GM20000 (cell line): ENCODE measurements around the gene PKIG.
A peak's percentile ranks its signal among the peaks of the same experiment; 100 is the strongest.
"Not testable (repeated sequence)": the region's sequence is repeated elsewhere in the genome, so short reads cannot be mapped to it uniquely, and the experiment has no call there.

Source experiments
- DNase-seq: peaks from one replicate; pipeline ENCODE4 v3.0.0; 2012; ENCODE audit warnings: low spot score
- TF ChIP-seq, protein P1 (sequence below): IDR thresholded peaks from 2 replicates; pipeline ENCODE4 v1.5.1; 2012; ENCODE audit warnings: mild to moderate bottlenecking, control low read depth; ENCODE audit errors: extremely low read depth, missing control alignments

The PKIG gene

DNA sequence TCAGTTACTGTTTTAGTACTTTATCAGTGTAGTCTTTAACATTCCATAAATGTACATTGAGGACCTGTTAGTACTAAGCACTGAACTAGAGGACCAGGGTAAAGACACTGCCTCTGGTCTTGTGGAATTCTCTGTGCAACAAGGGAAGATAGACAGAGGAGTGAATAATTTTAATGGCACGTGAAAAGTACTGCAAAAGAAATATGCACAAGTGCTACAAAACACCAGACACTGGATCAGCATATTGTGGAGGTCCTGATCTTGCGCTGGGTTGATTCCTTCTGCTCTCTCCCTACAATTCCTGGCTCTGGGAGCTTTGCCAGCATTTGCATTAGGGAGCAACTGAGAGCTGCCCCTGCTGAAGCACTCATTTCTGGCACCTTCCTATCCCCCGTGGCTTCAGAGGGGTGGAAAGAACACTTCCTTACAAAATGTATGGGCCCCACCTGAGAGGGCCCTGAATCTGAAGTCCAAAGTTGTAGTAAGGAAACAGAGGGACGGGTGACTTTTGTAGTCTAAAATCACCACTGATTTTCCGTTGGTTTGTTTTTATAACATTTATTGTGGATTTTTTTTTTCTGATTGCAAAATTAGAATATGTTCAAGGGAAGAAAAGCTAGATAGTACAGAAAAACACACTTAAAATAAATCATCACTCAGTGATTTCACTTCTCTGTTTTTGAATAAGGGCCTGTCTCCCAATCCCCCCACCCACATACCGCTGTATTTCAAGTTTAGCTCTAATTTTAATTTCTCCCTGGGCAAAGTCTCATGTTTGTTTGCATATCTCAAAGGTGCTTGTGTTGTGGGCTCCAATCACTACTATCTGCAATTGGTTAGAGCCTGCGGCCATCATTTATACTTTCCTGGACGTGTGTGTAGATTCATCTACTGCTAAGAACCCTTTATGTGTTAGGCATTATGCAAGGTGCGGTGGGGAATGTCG is 4.9 kb downstream of the PKIG start:
- TF ChIP-seq, protein P1, sequence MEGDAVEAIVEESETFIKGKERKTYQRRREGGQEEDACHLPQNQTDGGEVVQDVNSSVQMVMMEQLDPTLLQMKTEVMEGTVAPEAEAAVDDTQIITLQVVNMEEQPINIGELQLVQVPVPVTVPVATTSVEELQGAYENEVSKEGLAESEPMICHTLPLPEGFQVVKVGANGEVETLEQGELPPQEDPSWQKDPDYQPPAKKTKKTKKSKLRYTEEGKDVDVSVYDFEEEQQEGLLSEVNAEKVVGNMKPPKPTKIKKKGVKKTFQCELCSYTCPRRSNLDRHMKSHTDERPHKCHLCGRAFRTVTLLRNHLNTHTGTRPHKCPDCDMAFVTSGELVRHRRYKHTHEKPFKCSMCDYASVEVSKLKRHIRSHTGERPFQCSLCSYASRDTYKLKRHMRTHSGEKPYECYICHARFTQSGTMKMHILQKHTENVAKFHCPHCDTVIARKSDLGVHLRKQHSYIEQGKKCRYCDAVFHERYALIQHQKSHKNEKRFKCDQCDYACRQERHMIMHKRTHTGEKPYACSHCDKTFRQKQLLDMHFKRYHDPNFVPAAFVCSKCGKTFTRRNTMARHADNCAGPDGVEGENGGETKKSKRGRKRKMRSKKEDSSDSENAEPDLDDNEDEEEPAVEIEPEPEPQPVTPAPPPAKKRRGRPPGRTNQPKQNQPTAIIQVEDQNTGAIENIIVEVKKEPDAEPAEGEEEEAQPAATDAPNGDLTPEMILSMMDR = no peak
- DNase-seq = no peak

DNA sequence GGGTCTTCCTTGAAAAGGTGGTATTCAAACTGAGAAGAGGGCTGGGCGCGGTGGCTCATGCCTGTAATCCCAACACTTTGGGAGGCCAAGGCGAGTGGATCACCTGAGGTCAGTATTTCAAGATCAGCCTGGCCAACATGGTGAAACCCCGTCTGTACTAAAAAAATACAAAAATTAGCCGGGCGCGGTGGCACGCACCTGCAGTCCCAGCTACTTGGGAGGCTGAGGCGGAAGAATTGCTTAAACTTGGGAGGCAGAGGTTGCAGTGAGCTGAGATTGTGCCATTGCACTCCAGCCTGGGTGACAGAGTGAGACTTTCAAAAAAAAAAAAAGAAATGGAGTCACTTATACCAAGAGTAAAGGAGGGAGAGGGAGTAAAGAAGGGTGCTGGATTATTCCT is 5.9 kb downstream of the PKIG start:
- DNase-seq = not testable (repeated sequence)

DNA sequence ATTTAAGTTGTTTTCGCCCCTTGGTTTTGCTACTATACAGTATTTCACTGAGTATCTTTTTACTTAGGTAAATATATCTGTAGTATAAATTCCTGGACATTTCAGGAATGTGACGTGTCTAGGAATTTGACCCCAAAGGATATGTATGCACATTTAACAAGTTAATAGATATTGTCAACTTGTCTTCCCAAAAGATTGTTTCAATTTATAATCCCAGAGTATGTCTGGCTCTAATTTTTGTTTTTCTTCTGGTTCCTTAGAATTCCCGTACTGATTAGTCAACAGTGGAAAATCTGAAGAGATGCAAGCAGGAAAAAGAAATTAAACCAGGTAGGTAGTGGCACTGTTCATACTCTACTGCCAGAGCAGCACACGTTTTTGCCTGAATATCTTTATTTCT is 7.2 kb downstream of the PKIG start:
- no peak for DNase-seq
- TF ChIP-seq, protein P1 = no peak

DNA sequence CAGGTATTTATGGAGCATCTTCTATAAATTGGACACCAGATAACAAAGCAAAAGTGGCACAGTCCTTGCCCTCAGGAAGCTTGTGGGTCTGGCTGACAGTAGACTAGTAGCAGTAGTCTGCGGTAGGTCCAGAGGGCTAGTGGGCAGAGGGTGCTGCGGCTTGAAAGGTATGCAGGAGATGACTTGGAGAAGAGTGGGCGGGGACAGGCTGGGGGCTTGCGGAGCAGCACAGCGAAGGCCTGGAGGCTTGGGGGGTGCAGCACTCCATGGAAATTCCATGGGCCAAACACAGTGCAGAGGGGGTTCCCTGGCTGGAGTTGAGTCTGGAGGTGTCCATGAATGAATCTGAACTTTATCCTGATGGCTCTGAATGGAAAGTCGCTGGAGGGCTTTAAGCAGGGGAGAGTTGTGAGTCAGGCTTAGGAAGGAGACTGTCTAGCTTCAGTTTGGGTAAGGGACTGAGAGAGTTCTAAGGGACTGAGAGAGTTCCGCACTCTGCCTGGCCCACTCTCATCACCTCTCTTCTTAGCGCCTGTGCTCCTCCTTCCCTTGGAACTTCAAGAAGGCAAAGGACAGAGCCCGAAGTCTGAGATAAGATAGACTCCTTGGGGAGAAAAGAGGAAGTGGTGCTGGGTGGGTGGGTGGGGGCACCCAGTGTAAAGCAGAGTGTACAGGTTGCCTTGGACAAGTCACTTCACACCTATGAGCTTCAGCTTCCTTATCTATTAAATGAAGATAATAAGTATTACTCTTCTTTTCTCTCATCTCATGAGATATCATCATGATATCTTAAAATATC is 8.8 kb downstream of the PKIG start:
- no peak for DNase-seq
- TF ChIP-seq, protein P1 = no peak

DNA sequence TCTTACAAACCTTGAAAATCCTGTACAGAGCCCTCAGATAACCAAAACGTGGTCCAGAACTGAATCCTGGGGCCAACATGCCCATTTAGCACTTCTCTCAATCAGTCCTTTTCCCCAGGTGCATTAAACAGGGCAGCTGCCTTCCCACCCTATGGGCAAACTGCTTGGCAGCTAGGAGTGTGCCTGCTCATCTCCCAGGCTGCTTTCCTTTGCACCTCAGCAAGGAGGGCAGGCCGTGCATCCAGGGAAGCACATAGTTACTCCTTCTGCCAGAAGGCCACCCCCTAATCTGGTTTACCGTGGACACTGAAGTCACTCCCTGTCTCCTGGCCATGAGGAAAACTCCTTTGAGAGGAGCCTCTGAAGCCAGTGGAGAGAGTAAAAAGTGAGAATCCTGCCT is 10.0 kb downstream of the PKIG start:
- DNase-seq = no peak
- TF ChIP-seq, protein P1 = no peak

DNA sequence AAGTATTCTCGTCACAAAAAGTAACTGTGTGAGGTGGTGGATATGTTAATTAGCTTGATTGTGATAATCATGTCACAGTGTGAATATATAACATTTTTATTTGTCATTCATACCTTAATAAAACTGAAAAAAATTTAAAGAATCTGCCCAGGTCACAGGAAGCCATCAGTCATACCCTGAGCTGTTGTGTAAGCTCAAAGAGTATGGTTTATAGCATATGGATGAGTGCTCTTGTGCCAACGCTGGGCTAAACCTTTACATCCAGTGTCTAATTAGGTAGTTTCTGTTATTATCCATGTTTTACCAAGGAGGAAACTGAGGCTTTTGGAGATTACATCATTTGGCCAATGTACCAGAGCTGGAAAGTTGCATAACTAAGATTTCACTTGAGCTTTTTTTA is 11.4 kb downstream of the PKIG start:
- no peak for DNase-seq
- TF ChIP-seq, protein P1 = no peak

DNA sequence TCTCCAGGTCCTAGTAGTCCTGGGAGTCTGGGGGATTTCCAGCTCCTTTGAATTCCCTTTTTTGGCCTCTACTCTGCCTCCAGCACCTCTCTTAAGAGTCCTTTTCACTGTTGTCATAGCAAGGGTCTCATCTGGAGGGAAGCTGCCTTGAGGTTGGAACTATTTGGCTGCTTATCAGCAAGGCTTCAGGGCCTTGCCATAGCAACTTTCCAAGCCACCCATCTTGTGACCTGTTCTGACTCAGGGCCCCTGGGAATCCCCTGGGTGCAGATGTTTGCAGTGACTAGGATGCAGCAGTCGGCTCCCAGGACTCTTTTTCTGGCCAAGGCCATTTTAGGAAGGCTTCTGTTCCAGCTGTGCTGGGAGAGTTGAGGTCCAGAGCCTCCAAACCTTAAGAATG is 12.4 kb downstream of the PKIG start:
- TF ChIP-seq, protein P1 = no peak
- DNase-seq = peak; percentile 47
